ENCODE data around the gene PHF14. TPM values are rescaled to one million over a fixed set of nuclear protein-coding genes. Genes with fewer than 3 reads are reported as not detected.

PHF14 gene
- total RNA-seq, 1 donor from 2014 or later = 41.8 TPM

GRCh38 chr7:11194492-11194891, 220.8 kb downstream of the PHF14 start:
- H3K27ac ChIP-seq = no peak overlapping the region

DNA sequence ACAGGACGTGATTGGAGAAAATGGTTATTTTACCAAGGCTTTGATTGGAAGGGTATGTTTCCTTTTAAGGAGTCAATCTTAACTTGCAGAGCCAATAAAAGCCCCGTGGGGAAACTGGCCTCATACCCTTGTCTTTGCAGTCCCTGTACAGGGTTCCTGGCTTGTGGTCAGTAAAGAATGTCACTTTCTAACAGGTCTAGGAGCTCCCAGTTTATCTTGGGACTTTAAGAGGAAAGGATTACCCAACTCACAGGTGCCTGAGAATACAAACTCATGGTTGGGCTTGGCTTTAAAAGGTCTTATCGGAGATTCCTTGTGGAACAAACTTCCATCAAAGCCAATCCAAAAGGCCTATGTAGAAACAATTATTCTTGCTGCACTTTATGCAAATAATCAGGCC, 221.8 kb downstream of the PHF14 start:
- H3K27ac ChIP-seq = no peak overlapping the region
- no peaks in the 10 kb centered on the region for H3K27me3 ChIP-seq
- H3K4me3 ChIP-seq = no peak overlapping the region
- no peak for TF ChIP-seq CTCF (IDR thresholded peaks at IDR 0.05)
- no peak for DNase-seq (ENCODE audit: low spot score in 2 of 2)
- intact Hi-C loops (cut with DNase I) = no loop called here
- no peaks in the 10 kb centered on the region for H3K36me3 ChIP-seq
- no peaks in the 10 kb centered on the region for H3K9me3 ChIP-seq
- H3K4me1 ChIP-seq = no peaks in the 10 kb centered on the region

More at GRCh38 chr7:11194492-11194891, 220.8 kb downstream of the PHF14 start:
- intact Hi-C loops (cut with DNase I) = no loop called here
- TF ChIP-seq CTCF (IDR thresholded peaks at IDR 0.05) = no peak
- DNase-seq (ENCODE audit: low spot score in 2 of 2) = no peak
- H3K27me3 ChIP-seq = no peaks in the 10 kb centered on the region
- H3K4me3 ChIP-seq = no peak overlapping the region
- no peaks in the 10 kb centered on the region for H3K4me1 ChIP-seq
- H3K36me3 ChIP-seq = no peaks in the 10 kb centered on the region
- H3K9me3 ChIP-seq = no peaks in the 10 kb centered on the region

- Histone ChIP-seq H3K9me3 (no peaks in the 10 kb centered on the region), H3K27me3 (no peaks in the 10 kb centered on the region), H3K27ac (no peak overlapping the region), H3K4me3 (no peak overlapping the region), H3K4me1 (no peaks in the 10 kb centered on the region), H3K36me3 (no peaks in the 10 kb centered on the region)
- TF ChIP-seq CTCF (IDR thresholded peaks at IDR 0.05) = no peak
- intact Hi-C loops (cut with DNase I) = no loop called here
- DNase-seq (ENCODE audit: low spot score in 2 of 2) = no peak
Observed at GRCh38 chr7:11196143-11196542, 222.5 kb downstream of the PHF14 start.

- Histone ChIP-seq H3K36me3 (no peaks in the 10 kb centered on the region), H3K27ac (no peak overlapping the region), H3K9me3 (no peaks in the 10 kb centered on the region), H3K4me3 (no peak overlapping the region), H3K27me3 (no peaks in the 10 kb centered on the region), H3K4me1 (no peaks in the 10 kb centered on the region)
- no peak for DNase-seq (ENCODE audit: low spot score in 2 of 2)
- intact Hi-C loops (cut with DNase I) = no loop called here
- TF ChIP-seq CTCF (IDR thresholded peaks at IDR 0.05) = no peak
Observed at GRCh38 chr7:11203224-11203623, 229.6 kb downstream of the PHF14 start.

- H3K27ac ChIP-seq = no peak overlapping the region
- H3K9me3 ChIP-seq = no peaks in the 10 kb centered on the region
- no peaks in the 10 kb centered on the region for H3K36me3 ChIP-seq
- H3K4me1 ChIP-seq = no peaks in the 10 kb centered on the region
- H3K27me3 ChIP-seq = no peaks in the 10 kb centered on the region
- TF ChIP-seq CTCF (IDR thresholded peaks at IDR 0.05) = no peak
- DNase-seq (ENCODE audit: low spot score in 2 of 2) = no peak
- H3K4me3 ChIP-seq = no peak overlapping the region
- intact Hi-C loops (cut with DNase I) = no loop called here
Observed at GRCh38 chr7:11203683-11204082, 230.0 kb downstream of the PHF14 start.
